T1000 (cell line): Measurements from ENCODE around the gene XRCC4.
"Not testable (repeated sequence)": the region's sequence is repeated elsewhere in the genome, so short reads cannot be mapped to it uniquely, and the experiment has no call there.

Source experiments
- DNase-seq: peaks from one replicate; lab custom pipeline; 2025; ENCODE audit warnings: mixed read lengths; lab: John Stamatoyannopoulos, UW

XRCC4 gene

DNA sequence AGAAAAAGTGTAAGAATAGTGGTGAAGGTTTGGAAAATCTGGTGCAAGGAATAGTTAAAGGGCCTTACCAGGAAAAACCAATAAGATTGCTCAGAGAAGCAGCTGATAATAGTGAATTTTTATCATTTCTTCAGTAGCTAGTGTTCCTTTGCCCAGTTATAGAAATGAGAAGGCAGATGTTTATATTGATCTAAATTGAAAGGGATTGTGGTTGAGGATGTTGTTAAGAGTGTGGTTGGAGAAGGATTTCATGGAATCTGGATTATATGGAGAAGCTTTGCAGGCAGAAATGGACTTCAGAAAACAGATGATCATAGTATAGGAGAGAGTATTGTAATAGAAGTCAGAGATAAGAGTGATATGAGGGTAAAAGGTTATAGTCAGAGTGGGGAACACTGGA, 102.6 kb downstream of the XRCC4 start:
- no peak for DNase-seq

GRCh38 chr5:83184534-83184933, 107.2 kb downstream of the XRCC4 start:
- DNase-seq, result no peak

DNA sequence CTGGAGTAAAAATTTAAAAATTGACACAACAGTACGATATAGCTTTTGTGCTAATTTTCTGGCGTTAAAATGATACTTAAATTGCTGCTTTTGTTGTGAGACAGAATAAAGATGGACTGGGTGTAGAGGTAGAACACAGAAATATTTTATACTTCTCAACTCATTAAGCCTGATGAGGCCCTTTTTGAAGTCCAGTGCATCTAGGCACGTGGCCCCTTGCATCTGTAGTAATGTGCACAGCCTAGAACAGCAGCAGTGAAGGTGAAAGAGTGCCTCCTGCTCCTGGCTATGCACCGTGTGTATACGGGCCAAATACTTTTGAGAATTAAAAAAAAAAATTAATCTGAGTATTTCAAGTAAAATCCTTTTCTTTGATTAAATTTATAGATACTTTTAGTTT, 115.6 kb downstream of the XRCC4 start:
- DNase-seq, result no peak

GRCh38 chr5:83197326-83197967, 120.1 kb downstream of the XRCC4 start:
- DNase-seq, result no peak

GRCh38 chr5:83199126-83199525, 121.8 kb downstream of the XRCC4 start:
- no peak for DNase-seq

GRCh38 chr5:83204651-83205050, 127.3 kb downstream of the XRCC4 start:
- DNase-seq, result no peak

DNA sequence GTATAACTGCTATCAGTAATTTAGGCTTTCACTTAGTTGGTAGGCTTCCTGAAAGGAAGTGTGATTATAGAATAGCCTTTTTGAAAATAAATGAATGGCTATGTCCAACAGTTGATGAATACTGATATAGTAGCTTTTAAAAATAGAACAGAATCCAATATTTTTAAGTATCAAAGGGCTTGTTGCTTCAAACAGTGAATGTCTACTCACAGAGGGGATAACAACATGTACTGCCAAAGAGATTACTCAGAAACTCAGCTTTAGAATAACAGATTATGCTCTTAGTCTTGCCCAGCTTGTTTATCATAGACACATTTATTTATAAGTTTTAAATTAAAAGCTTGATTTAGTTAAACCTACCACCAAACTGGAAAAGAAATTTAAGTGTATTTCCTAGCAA, 132.6 kb downstream of the XRCC4 start:
- no peak for DNase-seq

GRCh38 chr5:83219077-83219476, 141.7 kb downstream of the XRCC4 start:
- DNase-seq, result no peak

DNA sequence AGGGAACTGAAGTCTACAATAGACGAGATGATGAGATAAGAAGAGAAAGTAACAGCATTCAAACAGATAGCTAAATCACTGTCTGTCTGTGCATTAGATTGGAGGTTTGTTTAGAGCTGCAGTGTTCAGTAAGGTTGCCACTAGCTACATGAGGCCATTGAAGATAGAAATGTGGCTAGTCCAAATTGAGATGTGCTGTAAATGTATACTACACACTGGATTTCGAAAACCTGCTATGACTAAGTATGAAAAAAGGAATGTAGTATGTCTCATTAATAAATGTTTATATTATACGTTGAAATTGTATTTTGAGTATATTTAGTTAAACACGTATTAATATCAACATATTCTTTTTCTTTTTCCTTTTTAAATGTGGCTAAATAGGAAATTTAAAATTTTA, 142.1 kb downstream of the XRCC4 start:
- no peak for DNase-seq

DNA sequence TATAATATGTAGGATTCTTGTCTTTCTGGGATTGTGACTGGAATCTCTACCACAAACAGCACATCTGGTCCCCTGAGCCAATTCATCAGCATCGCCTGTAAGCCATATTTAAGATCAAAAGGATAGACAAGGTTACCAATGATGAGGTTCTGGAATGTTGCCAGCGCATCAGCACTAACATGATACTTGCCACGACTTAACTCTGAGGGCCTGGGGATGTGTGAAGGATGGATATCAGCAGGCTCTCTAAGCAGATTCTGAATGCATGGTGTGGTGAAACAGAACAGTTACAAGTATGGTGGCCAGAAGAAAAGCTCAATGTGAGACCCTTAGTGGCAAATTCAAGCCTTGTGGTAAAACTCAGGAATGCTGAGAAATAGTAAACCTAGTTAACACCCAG, 143.0 kb downstream of the XRCC4 start:
- no peak for DNase-seq

DNA sequence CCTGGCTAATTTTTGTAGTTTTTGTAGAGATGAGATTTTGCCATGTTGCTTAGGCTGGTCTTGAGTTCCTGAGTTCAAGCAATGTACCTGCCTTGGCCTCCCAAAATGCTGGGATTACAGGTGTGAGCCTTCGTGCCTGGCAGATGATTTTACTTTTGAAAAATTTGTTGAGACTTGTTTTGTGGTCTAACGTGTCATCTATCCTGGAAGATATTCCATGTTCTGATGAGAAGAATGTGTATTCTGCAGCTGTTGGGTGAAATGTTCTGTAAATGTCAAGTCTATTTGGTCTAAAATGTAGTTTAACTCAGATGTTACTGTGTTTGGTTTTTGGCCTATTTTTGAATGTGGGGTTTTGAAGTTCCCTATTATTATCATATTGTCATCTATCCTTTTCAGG, 145.6 kb downstream of the XRCC4 start:
- no peak for DNase-seq

GRCh38 chr5:83227611-83228010, 150.3 kb downstream of the XRCC4 start:
- no peak for DNase-seq

DNA sequence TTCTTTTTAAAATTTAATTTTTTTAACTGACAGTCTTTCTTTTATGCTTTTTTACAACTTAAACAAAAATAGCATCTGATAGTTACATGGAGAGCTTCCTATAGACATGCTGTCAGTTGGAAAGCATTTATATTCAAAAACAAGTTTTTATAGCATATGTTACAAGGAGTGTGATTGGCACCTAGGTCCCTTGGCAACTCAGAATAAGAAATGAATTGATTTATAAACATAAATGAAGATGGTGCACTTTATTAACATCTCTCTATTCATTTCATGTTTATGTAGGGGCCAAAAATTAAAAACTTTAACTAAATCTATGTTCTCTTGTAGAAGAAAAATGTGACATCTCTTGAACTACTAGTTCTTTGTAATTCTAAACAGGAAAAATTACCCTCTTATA, 153.2 kb downstream of the XRCC4 start:
- no peak for DNase-seq

DNA sequence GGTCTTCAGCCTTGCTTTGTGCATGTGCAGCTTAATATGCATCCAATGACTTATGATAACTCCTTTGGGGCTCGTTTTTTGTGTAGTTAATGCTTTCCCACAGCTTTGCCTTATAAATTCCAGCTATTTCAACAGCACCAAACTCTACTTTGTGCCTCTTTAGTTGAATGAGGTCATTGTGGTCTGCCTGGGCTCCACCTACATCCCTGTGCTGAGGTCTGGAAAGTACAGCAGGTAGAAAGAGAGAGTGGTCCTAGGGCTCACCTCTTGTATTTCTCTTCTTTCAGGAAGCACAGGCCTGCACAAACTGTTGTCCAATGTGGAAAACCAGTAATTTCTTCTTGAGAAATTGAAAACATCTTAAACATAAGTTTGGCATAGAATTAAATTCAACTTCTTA, 167.2 kb downstream of the XRCC4 start:
- no peak for DNase-seq

DNA sequence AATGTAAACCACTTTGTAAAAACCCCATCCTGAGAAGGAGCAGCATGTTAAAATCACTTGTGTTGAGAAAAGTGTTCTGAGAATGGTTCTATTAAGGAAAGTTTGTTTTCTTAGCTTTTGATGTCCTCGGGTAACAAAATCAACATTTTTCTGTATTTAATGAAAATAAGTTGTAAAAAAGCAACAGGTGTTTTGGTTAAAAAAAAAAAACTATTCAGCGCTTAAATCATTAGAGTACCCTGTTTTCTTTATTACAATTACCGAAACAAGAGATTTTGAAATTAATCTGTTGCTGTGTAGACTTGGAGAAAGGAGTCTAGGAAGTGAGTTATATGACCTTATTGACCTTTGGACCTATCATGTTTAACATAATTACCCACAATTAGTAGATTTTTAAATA, 167.7 kb downstream of the XRCC4 start:
- no peak for DNase-seq

DNA sequence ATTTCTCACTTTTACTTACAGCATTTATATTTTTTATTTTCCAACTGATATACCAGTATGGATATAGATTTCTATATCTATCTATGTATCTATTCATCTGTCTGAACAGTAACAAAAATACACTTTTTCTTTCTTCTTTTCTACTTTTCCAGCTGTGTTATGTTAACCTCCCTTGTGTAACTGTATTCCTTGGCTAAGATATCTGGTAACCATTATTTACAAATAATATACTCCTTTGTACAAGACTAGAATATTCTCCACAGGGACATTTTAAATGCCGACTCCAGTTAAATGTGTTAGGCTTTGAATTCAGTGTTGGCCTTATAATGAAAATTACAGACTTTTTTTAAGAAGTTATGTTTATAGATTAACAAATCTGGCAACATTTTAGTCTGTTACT, 168.7 kb downstream of the XRCC4 start:
- DNase-seq, result no peak

GRCh38 chr5:83249156-83249555, 171.8 kb downstream of the XRCC4 start:
- DNase-seq, result no peak

DNA sequence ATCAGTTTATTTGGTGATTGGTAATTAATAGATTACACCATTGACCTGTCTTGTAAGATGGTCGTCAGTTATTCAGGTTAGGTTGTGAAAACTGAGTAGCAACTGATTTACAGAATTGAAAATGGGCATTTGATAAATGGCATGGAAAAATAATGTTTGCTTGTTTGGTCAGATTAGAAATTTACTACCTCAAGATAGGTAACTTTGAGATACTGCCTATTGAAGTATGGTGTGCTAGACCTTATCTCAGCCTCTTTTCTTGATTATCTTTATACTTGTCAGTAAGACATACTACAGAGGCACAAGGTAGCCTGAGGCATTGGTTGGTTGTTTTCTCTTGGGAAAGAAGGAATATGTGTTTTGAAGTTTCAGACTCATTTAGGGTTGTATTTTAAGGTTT, 174.5 kb downstream of the XRCC4 start:
- no peak for DNase-seq

- DNase-seq, result no peak
Observed at GRCh38 chr5:83253720-83254119, 176.4 kb downstream of the XRCC4 start.

- DNase-seq, result no peak
Observed at GRCh38 chr5:83255268-83255667, 177.9 kb downstream of the XRCC4 start.

DNA sequence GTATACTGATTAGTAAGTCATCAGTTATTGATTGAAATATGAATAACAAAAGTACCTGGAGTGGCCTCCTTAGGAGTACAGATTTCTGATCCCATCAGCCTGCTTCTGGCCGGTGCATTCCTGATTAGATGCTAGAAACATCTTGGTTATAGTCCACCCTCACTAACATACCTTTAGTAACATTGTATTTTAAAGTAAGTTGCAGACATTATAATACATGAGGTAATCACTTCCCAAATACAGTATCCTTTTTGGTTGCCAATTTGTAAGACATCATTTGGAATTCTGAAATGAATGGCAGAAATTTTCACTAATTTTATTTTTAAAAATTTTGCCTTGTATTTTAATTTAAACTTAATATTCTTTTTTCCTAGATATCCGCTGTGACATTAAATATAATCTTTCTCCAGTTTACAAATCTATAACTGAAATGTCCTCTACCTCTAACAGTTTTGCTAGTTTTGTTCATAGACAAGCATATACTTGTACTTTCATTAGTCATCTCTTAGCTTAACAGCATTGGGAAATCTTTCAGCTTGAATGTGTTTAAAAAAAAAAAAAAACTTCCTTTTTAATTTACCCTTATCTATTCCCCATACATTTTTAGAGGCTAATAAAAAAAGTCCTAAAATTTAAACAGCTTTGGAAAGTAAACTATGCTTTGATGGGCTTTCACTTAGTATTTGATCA, 178.9 kb downstream of the XRCC4 start:
- DNase-seq, result no peak

DNA sequence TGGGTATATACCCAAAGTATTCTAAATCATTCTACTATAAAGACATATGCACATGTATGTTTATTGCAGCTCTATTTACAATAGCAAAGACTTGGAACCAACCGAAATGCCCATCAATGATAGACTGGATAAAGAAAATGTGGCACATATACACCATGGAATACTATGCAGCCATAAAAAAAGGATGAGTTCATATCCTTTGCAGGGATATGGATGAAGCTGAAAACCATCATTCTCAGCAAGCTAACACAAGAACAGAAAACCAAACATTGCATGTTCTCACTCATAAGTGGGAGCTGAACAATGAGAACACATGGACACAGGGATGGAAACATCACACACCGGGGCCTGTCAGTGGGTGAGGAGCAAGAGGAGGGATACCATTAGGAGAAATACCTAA, 180.3 kb downstream of the XRCC4 start:
- not testable (repeated sequence) for DNase-seq

DNA sequence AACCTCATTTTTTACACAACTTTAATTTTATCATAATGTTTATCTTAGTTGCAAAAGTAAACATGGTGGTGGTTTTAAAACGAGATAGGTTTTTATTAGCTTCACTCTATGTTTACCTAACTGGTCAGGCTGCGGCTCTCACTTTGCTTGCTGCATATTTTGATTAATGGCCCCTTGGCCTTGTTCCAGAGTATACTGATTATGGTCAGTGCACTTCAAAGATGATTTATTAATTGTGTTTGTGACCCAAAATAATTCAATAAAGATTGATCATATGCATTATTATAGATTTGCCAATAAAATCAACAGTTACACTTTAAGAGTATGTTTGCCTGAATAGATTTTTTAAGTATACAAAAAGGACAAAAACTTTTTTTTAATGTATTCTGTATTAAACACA, 188.0 kb downstream of the XRCC4 start:
- DNase-seq, result peak; percentile 0

DNA sequence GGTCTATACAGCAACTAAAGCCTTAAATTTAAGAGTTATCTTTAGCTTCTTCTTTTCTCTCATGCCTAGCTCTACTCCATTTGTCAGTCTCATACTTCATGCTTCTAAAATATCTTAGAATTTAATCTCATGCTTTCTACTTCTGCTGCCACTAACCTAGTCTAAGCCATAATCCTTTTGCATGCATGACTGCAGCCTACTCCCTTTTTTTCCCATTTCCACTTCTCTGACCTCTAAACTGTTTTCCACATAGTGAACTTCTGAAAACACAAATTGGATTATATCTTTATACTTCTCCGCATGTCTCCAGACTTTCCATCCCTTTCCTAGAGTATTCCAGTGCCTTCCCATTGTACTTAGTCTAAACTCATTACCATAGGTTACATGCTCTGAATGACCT, 193.0 kb downstream of the XRCC4 start:
- DNase-seq, result no peak
